NOMO-1 (cell line): Measurements from ENCODE around the gene B3GALT5.
"Not testable (repeated sequence)": the region's sequence is repeated elsewhere in the genome, so short reads cannot be mapped to it uniquely, and the experiment has no call there.

Source experiments
- DNase-seq, 2 experiments: peaks; one replicate each; lab custom pipeline; 2025; ENCODE audit not compliant: unreplicated experiment in 2 of 2; lab: John Stamatoyannopoulos, UW

Gene B3GALT5

GRCh38 chr21:39686646-39687468 is 74.1 kb downstream of the B3GALT5 start:
- no peak for DNase-seq

DNA sequence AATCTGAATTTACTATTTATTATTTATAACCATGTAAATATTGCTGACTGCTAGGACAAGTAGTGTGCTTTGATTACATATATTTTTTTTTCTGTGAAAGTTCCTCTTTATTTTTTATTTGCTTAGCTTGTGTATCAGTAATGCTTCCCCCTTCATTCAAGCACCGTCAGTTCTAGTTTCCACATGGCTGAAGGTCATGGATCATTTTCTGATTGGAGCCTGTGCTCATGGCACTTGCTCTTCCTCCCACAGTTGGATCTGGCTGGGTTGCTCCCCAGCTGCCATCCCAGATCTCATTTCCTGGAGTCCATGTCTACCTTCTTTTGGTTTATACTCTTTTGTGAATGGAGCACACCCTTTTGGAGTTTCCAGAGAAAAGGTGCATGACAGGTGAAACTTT is 75.3 kb downstream of the B3GALT5 start:
- no peak for DNase-seq

DNA sequence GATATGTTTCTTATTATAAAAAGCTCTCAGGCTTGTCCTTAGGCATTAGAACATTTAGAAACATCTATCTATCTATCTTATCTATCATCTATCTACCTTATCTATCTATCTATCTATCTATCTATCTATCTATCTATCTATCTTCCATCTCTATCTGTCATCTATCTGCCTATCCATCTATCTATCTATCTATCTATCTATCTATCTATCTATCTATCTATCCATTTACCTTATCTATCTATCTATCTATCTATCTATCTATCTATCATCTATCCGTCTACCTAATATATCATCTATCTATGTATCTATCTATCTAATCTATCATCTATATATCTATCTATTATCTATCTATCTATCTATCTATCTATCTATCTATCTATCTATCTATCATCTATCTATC is 77.1 kb downstream of the B3GALT5 start:
- not testable (repeated sequence) for DNase-seq

GRCh38 chr21:39690454-39690853 is 77.7 kb downstream of the B3GALT5 start:
- no peak for DNase-seq

GRCh38 chr21:39694750-39695149 is 82.0 kb downstream of the B3GALT5 start:
- no peak for DNase-seq

DNA sequence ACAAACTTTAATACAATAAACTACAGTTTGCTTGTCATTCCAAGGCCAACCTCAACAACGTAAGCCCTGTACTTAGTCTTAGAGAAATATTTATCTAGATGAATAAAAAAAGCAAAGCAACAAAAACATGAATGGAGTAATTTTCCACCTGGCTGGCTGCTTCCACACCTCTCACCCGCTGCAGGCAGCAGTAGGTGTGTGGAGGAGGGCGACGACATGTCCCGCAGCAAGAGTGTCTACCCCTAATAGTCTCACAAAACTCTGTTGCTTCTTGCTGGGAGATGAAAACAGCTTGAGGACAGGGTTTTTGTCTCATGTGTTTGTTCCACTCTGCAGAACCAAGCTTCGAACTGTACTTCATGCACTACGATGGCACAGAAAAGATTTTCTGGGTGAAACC is 83.5 kb downstream of the B3GALT5 start:
- DNase-seq = no peak

DNA sequence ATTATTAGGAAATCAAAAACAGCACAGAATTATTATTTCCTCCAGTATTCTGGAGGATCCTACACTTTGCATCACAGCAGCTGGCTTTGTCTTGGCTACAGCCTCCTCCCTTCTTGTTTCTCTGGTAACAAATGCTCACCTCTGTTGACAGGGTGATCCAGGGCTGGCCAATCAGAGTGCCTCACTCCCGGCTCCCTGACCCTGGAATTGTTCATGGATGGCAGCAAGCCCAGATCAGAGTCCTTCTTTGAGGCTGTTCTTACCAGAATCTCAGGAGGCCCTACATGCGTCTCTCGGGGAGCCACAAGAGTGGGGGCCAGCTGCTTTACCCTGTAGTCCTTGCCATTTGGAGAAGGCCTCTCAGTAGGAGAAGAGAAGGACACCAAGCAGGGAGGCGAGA is 83.9 kb downstream of the B3GALT5 start:
- DNase-seq = no peak

DNA sequence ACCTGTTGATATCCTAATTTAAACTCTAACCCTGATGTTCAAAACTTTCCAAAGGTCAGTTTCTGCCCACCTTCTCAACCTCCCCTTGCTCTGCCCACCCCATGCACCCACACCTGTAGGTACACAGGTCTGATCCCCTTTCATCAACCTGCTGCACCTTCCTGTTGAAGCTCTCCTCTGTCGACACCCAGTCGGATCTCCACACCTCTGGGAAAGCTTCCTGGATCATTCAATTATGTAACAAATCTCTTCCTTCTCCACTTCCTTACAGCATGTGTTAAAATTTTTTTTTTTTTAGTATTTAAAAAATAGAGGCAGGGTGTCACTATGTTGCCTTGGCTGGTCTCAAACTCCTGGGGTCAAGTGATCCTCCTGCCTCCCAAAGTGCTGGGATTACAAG is 87.6 kb downstream of the B3GALT5 start:
- no peak for DNase-seq

DNA sequence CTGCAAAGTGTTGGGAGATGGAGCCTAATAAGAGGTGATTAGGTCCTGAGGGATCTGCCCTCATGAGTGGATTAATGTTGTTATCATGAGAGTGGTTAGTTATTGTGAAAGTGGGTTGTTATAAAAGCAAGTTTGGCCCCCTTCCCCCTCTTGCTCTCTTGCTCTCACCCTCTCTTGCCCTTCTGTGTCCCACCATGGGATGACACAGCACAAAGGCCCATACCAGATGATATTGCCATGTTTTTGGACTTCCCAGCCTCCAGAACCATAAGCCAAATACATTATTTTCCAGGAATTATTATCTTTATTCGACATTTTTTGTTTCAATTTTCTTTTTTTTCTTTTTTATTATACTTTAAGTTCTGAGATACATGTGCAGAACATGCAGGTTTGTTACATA is 90.8 kb downstream of the B3GALT5 start:
- no peak for DNase-seq

- DNase-seq = no peak
Measured at GRCh38 chr21:39705849-39706248, 93.1 kb downstream of the B3GALT5 start.

GRCh38 chr21:39707316-39707715 is 94.6 kb downstream of the B3GALT5 start:
- no peak for DNase-seq

- DNase-seq = no peak
Measured at GRCh38 chr21:39710866-39711265, 98.1 kb downstream of the B3GALT5 start.

GRCh38 chr21:39712273-39712672 is 99.5 kb downstream of the B3GALT5 start:
- no peak for DNase-seq

- DNase-seq = no peak
Measured at GRCh38 chr21:39712976-39713375, 100.2 kb downstream of the B3GALT5 start.

- DNase-seq = no peak
Measured at GRCh38 chr21:39713905-39714304, 101.2 kb downstream of the B3GALT5 start.

GRCh38 chr21:39714331-39714730 is 101.6 kb downstream of the B3GALT5 start:
- DNase-seq = no peak

DNA sequence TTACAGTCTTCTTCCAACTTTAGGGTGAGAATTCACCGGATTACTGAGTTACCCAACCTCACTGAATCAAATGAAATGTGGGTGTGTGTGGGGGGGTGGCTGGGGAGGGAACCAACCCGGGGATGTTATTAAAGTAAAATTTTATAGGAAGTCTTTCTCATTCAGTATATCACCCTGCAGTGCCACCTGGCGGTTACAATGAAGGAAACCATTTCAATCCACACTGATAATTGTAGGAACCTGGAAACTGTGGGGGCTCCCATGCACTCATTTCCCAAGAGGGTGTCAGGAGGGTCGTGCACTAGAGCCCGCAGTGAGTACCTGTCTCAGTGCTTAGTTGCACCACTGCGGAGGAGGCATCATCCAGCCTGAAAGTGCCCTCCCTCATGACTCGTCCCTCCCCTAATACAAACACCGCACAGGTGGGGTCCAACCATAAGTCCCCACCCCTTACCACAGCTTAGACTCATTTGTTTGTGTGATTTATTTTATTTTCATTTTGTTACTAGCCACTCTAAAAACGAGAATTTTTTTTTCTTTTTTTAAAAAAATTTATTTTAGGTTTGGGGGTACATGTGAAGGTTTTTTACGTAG is 103.2 kb downstream of the B3GALT5 start:
- peak in 1 of 2 experiments; percentile 11 for DNase-seq

DNA sequence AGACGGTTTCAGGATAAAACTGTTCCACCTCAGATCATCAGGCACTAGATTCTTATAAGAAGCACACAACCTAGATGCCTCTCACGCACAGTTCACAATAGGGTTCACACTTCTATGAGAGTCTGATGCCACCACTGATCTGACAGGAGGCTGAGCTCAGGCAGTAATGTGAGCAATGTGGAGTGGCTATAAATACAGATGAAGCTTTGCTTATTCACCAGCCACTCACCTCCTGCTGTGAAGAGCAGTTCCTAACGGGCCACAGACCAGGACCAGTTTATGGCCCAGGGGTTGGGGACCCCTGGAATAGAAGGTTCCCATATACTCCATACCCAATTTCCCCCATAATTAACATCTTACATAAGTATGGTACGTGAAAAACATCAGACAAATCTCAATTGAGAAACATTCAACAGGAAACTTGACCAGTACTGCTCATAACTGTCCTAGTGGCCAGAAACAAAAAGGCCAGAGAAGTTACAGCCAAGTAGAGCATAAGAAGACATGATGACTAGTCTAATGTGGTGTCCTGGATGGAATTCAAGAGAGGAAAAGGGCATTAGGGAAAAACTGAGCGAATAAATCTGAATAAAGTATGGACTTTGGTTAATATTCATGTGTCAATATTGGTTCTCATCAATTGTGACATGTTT is 107.5 kb downstream of the B3GALT5 start:
- DNase-seq = no peak

- no peak for DNase-seq
Measured at GRCh38 chr21:39721885-39722284, 109.1 kb downstream of the B3GALT5 start.
